ENCODE measurements around the gene SS18.

DNA sequence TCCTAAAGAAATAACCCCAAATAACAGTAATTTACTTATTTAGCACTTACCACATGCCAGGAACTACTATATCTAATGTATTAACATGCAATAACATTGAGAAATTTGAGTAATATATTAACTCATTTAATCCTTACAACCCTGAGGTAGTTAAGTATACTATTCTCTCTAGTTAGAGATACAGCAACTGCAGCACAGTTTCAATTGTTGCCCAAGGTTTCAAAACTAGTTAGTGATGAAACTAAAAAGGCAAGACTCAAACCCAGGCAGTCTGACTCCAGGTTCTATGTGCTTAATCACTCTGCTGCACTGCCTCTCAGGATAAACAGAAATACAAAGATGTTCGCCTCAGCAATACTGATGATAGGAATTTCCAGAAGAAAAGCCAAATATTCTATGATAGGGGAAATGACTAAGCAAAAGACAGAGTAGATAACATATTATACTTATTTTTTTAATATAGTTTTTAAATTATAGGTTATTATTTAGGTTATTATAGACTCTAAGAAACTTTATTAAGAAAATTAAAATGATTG lies 88.0 kb downstream of the SS18 start:
- TF ChIP-seq POLR2A (IDR thresholded peaks at IDR 0.05), result no peak
- TF ChIP-seq, protein P1, sequence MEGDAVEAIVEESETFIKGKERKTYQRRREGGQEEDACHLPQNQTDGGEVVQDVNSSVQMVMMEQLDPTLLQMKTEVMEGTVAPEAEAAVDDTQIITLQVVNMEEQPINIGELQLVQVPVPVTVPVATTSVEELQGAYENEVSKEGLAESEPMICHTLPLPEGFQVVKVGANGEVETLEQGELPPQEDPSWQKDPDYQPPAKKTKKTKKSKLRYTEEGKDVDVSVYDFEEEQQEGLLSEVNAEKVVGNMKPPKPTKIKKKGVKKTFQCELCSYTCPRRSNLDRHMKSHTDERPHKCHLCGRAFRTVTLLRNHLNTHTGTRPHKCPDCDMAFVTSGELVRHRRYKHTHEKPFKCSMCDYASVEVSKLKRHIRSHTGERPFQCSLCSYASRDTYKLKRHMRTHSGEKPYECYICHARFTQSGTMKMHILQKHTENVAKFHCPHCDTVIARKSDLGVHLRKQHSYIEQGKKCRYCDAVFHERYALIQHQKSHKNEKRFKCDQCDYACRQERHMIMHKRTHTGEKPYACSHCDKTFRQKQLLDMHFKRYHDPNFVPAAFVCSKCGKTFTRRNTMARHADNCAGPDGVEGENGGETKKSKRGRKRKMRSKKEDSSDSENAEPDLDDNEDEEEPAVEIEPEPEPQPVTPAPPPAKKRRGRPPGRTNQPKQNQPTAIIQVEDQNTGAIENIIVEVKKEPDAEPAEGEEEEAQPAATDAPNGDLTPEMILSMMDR (IDR thresholded peaks at IDR 0.05), result no peak

Measured in lower leg skin (tissue), 3 donors.